HG02970 (cell line): ENCODE measurements around the gene LAMTOR3.

ENCODE experiments used
- ATAC-seq: cut with Tn5 transposase; IDR thresholded peaks from one replicate; pipeline ENCODE4 v1.9.1; 2021; ENCODE audit warnings: mild to moderate bottlenecking, moderate library complexity, moderate number of reproducible peaks; ENCODE audit not compliant: unreplicated experiment, low FRiP score

The LAMTOR3 gene

DNA sequence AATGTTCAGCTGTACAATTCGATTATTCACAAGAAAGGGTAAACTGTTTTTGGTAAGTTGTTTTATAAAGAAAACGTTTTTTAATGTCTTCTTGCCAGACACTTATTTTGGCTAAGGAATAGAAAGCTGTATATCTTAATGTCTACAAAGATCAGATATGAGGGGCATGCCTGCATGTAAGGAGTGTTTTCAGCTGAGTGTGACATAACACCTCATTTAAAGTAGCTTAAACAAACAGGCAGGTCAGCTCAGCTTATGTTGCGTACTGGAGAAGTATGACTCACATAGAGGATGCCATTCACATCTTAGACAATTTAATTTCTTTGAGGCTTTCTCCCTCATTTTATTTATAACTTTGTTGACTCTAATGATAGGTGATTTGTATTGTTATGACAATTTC lies 30.4 kb downstream of the LAMTOR3 start:
- ATAC-seq = no peak

GRCh38 chr4:99861120-99861905 lies 32.9 kb downstream of the LAMTOR3 start:
- ATAC-seq = no peak

GRCh38 chr4:99860521-99860920 lies 33.7 kb downstream of the LAMTOR3 start:
- no peak for ATAC-seq

GRCh38 chr4:99859618-99860017 lies 34.6 kb downstream of the LAMTOR3 start:
- ATAC-seq = no peak

- ATAC-seq = no peak
Observed at GRCh38 chr4:99857307-99857706, 36.9 kb downstream of the LAMTOR3 start.

GRCh38 chr4:99856166-99856565 lies 38.1 kb downstream of the LAMTOR3 start:
- no peak for ATAC-seq

DNA sequence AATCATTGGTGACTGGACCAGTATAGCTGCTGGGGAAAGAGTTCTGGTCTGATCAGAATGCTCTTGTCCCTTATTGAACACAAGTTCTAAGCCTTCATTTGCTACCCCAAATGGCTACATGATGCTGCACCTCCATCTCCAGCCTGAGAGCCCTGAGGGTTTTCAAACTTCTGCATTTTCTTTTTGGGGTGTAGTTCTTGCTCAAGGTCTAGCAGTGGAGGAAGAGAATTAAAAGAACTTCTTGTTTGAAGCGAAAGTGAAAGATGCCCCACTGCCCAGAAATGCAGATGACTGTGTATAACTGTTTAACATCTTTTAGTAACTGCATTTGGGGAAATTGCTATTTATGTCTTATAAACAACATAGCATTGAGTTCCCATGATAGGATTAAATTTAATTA lies 38.5 kb downstream of the LAMTOR3 start:
- ATAC-seq = no peak

DNA sequence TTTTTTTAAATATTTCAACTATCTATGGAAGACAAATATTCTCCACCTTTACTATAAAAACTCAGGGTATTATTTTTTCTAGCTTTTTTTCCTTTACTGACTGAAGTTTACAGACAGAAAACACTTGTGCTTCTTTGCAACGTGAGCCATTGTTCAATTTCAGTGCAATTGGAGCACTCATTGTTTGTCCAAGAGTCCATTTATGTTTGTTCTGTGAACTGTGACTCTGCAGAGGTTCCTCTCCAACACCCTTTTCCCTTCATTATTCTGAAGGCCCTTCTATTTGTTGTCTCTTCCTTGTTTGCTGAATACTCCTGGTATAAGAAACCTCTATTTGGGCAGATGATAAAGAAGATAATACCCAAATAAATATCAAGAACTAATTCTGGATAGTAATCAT lies 40.2 kb downstream of the LAMTOR3 start:
- ATAC-seq = no peak

DNA sequence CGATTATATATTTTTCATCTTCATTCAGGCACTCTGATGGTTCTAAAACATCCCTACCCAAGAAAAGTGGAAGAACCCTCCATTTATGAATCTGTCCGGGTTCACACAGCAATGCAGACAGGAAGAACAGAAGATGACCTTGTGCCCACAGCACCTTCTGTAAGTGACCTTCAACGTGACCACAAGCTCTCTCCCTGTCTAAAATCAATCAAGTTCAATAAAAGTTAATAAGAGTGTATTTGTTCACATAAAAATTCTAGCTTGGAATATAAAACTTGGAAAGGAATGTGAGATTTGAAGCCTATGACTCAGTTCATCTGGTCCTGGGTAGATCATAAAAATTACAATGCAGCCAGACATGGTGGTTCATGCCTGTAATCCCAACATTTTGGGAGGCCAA lies 41.0 kb downstream of the LAMTOR3 start:
- no peak for ATAC-seq

DNA sequence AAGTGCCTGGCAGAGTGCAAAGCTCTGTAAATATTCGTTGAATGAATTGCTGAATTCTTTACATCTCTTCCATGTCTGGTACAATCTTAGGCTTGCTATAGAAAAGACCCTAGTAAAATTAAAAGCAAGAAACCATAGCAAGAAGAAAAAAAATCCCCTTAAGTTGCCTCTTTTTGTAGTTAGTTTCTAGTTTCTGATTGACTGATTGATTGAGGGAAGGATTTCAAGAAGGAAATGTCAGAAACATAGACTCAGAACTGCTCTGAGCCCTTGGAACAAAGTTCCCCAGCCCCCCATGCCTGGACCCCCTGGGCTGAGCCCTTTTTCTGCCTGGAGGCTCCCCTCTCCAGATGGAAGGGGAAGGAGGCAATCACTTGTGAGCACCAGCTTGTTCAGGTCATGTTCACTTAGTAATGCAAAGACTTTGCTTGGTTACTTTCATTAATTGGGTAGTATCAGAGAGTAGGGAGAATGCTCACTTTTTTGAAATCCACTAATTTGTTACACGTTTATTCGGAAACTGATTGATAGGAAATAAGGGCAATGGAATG lies 42.0 kb downstream of the LAMTOR3 start:
- ATAC-seq = no peak

GRCh38 chr4:99848591-99849001 lies 45.6 kb downstream of the LAMTOR3 start:
- no peak for ATAC-seq

- ATAC-seq = peak; percentile 59
Observed at GRCh38 chr4:99847362-99847976, 46.8 kb downstream of the LAMTOR3 start.

- ATAC-seq = no peak
Observed at GRCh38 chr4:99846891-99847290, 47.3 kb downstream of the LAMTOR3 start.

GRCh38 chr4:99845708-99846469 lies 48.3 kb downstream of the LAMTOR3 start:
- ATAC-seq = no peak

- no peak for ATAC-seq
Observed at GRCh38 chr4:99845179-99845578, 49.0 kb downstream of the LAMTOR3 start.

DNA sequence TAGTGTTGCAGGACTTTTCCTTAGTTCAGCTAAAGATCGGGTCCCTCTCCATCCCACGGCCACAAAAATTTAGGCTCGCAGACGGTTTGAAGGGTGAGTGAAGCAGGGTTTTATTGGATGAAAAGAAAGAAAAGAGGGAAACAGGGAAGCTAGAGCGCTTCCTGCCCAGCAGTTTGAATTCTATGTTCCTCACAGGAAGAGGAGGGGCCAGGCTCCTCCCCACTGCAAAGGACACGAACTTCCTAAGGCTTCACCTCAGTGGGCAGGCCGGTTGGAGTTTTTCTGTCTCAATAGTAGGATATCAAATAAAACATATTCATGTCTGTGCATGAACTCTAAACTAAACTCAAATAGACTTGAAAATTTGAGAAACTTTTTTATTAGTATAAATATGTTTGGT lies 50.2 kb downstream of the LAMTOR3 start:
- no peak for ATAC-seq

GRCh38 chr4:99843413-99843812 lies 50.8 kb downstream of the LAMTOR3 start:
- no peak for ATAC-seq

DNA sequence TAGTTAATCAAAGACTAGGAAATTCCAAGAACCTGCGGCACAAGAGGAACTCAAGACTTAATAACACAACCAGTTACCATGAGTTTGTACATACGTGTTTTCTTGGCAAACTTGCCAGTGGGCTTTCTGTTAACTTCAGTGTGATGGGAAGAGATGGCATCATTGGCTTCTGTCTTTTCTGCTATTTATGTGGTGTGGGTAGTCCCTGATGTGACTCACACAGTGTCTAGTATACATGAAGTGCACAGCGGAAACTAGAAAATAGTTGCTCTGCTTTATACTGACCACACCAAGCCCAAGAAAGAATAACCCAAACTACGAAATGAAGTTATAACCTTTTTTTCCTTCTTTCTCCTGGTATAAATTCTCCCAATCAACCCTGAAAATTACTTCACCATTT lies 53.1 kb downstream of the LAMTOR3 start:
- ATAC-seq = no peak

GRCh38 chr4:99838927-99839326 lies 55.3 kb downstream of the LAMTOR3 start:
- ATAC-seq = no peak

DNA sequence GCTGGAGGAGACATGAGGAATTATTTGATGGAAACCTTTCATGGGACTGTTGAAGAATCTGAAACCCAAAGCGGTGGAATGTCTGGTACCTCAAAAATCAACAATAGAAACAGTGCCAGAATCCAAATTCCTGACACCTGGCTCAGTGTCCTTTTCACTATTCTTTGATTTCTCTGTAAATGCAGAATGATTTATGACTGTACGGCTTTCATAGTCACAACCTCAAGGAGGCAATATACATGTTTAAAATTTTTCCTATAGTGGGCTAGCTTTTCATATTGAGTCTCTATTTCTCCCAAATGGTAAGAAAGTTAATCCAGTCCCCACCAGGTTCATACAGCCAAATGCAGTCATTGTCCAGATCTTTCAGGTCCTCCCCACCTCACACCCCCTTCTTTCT lies 58.3 kb downstream of the LAMTOR3 start:
- ATAC-seq = no peak

DNA sequence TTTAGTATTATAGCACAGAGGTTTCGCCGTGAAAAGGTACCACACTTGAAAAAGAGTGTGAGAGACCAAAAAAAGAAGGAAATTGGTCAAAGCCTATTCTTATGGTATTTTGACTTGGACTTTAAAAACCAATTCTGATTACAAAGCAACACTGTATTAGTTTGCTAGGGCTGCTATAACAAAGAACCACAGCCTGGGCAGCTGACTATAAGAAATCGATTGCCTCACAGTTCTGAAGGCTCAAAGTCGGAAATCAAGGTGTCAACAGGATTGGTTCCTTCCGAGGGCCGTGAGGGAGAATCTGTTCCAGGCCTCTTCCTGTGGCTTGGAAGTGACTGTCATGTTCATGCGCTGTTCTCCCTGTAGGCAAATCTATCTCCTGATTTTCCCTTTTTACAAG lies 59.7 kb downstream of the LAMTOR3 start:
- ATAC-seq = no peak
